Measurements from ENCODE around the gene ACTL6A.

GRCh38 chr3:179599531-179599930 is 36.8 kb downstream of the ACTL6A start:
- TF ChIP-seq POLR2A (IDR thresholded peaks at IDR 0.05), result no peak
- TF ChIP-seq, protein P1, sequence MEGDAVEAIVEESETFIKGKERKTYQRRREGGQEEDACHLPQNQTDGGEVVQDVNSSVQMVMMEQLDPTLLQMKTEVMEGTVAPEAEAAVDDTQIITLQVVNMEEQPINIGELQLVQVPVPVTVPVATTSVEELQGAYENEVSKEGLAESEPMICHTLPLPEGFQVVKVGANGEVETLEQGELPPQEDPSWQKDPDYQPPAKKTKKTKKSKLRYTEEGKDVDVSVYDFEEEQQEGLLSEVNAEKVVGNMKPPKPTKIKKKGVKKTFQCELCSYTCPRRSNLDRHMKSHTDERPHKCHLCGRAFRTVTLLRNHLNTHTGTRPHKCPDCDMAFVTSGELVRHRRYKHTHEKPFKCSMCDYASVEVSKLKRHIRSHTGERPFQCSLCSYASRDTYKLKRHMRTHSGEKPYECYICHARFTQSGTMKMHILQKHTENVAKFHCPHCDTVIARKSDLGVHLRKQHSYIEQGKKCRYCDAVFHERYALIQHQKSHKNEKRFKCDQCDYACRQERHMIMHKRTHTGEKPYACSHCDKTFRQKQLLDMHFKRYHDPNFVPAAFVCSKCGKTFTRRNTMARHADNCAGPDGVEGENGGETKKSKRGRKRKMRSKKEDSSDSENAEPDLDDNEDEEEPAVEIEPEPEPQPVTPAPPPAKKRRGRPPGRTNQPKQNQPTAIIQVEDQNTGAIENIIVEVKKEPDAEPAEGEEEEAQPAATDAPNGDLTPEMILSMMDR (IDR thresholded peaks at IDR 0.05), result no peak

Measured in thyroid gland (tissue), 4 donors.